ENCODE data around the gene RESP18.

Gene RESP18

DNA sequence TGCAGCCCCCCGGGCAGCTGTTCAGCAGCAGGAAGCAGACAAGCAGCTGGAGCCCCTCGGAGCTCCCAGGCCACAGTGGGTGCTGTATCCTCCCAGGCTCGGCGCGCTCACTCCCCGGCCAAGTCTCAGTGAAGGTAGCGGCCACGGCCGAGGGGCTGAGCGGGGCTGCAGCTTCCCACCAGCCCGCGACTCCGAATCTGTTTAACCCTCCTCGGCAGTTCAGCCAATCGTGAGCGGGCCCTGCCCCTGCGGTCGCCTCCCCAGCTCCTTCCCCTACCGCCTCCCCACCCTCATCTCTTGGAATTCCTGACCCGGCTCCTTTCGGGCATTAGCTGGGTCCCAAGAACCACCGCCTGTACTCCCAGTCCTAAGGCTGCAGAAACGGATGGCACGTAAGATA is at the start of gene RESP18:
Gene RESP18 (minus strand): TSS at position 203 of the 400 bp plus-strand sequence.
- DNase-seq (ENCODE audit: low read depth), result no peak

DNA sequence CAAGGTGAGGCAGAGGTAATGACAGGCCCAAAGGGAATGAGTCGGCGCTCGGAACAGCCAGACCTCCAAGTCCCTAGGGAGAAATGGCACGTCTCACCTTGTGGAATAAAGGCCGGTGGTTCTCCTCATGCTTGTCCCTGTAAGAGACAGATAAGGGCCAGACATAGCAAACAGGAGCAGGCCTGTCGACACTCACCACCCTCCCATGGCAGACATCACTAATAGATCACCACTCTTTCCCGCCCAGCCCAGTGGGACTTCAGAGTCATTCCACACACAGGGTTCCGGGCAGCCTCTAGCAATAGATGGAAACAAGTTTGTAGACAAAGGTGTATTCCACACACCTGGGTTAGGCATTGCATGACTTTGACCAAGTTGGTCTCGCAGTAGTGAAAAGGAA is 48.9 kb upstream of the RESP18 start:
- DNase-seq (ENCODE audit: low read depth), result no peak

GRCh38 chr2:219380926-219381325 is 48.4 kb upstream of the RESP18 start:
- no peak for DNase-seq (ENCODE audit: low read depth)

DNA sequence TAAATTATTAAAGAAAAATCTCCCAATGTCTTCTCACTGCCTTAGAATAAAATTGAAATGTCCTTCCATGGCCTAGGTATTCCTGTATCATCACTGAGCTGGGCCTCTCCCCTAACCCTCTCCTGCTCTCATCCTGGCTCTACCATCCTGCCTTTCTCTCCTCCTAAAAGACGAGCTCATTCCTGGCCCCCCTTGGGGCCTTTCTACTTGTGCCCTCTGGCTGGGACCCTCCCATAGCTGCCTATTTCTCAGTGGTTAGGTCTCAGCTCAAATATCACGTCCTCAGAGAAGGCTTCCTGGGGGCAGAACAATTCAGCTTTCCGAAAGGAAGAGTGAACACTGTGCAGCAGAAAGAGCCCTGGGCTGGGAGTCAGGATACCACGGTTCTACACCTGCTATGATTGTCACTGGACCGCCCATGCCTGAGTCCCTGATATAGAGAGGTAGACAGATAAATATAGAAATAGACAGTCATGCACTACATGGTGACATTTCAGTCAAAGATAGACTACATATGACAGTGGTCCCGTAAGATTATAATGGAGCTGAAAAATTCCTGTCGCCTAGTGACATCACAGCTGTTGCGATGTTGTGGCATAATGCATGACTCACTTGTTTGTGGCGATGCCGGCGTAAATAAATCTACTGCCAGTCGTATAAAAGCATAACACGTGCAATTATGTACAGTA is 45.8 kb upstream of the RESP18 start:
- DNase-seq (ENCODE audit: low read depth), result no peak

- no peak for DNase-seq (ENCODE audit: low read depth)
Measured at GRCh38 chr2:219369447-219369861, 36.9 kb upstream of the RESP18 start.

DNA sequence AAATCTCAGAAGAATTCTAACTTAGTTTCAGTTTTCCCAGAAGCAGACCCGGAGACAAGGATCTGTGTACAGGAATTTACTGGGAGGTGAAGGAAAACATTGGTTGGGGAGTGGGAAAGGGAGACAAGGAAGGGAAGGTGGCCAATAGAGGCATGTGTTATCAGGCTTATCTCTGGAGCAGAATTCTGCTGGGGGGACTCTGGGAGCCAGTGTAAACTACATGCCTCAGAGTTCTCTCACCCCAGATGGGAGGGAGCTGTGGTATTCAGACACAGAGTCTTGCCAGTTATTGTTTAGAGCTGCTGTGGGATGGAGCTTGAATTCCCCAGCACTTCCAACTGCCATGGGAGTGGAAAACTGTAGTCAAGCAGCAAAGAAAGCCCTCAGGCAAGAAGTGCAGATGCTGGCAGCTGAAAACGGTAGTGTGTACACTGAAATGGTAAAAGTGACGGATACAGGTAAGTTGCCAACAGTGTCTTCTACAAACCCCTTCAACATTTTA is 36.2 kb upstream of the RESP18 start:
- no peak for DNase-seq (ENCODE audit: low read depth)

DNA sequence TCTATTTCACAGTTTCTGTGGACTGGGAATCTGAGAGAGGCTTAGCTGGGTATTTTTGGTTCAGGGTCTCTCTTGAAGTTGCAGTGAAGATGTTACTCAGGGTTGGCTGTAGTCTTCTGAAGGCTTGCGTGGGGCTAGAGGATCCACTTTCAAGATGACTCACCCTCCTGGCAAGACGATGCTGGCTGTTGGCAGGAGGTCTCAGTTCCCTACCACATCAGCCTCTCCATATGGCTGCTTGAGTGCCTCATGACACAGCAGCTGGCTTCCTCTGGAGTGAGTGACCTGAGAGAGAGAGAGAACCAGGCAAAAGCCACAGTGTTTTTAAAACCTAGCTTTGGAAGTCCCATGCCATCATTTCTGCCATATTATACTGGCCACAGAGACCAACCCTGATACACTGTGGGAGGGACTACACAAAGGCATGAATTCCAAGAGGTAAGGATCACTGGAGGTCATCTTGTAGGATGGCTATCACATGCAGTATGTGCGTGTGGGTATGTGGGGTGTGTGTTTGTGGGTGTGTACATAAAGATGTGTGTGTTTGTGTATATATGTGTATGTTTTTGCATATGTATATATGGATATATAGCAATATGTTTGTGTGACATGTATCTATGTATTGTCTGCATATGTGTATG is 30.1 kb upstream of the RESP18 start:
- DNase-seq (ENCODE audit: low read depth), result no peak

- no peak for DNase-seq (ENCODE audit: low read depth)
Measured at GRCh38 chr2:219362072-219362471, 29.5 kb upstream of the RESP18 start.

GRCh38 chr2:219358170-219359075 is 25.9 kb upstream of the RESP18 start:
- no peak for DNase-seq (ENCODE audit: low read depth)

DNA sequence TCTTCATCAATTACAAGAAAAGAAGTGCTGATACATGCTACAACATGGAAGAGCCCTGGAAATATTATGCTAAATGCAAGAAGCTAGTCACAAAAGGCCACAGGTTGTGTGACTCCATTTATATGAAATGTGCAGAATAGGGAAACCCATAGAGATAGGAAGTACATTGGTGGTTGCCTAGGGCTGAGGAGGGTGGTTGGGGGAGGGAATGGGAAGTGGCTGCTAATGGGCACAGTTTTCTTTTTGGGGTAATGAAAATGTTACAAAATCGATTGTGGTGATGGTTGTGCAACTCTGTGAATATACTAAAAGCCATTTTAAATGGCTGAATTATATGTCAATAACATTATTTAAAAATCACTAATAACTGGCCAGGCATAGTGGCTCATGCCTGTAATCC is 24.3 kb upstream of the RESP18 start:
- no peak for DNase-seq (ENCODE audit: low read depth)

- no peak for DNase-seq (ENCODE audit: low read depth)
Measured at GRCh38 chr2:219354582-219354981, 22.0 kb upstream of the RESP18 start.

DNA sequence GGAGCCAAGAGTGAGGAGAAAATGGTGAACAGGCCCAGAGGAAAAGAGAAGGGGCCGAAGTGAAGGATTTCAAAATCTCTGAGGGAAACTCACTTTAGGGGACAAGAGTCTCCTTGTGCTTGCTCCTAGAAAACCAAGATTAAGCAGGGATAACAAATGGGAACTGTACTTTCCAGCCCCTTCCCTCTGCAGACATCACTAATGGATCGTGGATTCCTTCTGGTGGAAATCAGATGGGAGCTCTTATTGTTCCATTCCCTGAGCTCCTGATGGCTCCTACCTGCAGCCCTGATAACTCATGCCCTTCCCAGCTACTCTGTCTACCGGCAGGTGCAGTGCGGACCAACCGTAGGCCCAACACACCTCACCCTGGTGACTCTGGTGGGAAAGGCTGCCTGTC is 20.6 kb upstream of the RESP18 start:
- DNase-seq (ENCODE audit: low read depth), result no peak

- peak; percentile 60 for DNase-seq (ENCODE audit: low read depth)
Measured at GRCh38 chr2:219352448-219353023, 20.0 kb upstream of the RESP18 start.

- no peak for DNase-seq (ENCODE audit: low read depth)
Measured at GRCh38 chr2:219350710-219351221, 18.2 kb upstream of the RESP18 start.

DNA sequence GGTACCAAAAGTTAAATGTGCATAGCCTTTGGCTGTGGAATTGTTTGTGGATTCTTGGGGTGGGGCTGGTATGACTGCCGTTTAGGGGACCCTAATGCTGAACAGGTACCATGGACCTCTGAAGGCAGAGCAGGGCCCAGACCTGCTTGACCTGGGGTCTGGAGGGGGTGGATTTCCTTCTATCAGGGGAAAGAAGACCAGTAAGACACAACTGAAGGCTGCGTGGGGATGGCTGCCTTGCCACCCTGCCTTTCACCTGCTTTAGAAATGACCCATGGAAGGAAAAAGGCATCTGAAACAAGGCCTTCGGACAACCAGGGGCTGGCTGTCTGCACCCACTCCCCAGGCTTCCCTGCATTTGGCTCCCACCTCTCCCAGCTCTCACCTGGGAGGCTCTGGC is 17.7 kb upstream of the RESP18 start:
- DNase-seq (ENCODE audit: low read depth), result no peak

DNA sequence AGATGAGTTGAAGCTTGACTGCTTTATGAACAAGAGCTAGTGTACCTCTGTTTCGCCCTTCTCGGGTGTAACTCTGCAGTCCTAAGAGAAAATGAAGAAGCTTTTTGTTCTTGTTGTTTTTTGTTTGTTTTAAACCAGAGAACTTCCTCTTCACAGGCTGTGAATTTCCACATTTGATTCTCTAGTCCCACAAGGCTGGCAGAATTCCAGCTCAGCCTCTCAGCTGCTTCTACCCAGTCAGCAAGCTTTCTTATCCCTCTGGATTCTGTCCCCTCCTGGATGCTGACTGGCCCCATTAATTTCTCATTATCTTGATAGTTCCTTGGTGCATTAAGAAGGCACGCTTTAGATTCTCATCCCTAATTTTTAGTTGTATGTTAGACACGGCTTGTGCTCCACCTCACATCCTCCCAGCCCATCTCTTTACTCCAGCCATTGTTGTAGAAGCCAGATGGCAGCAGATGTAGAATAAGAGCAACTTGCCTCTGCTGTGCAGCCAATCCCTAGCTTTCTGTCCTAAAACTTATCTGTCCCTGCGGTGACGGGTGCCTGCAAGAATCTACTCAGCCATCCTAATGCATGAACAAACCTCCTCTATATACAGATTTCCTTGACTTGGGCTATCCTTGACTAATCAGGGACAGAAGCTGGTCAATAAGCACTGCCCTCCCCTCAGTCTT is 12.3 kb upstream of the RESP18 start:
- no peak for DNase-seq (ENCODE audit: low read depth)

GRCh38 chr2:219335373-219335786 is 2.8 kb upstream of the RESP18 start:
- no peak for DNase-seq (ENCODE audit: low read depth)

GRCh38 chr2:219334076-219334475 is 1.5 kb upstream of the RESP18 start:
- no peak for DNase-seq (ENCODE audit: low read depth)

GRCh38 chr2:219331560-219332213 is 857 bp downstream of the RESP18 start:
- DNase-seq (ENCODE audit: low read depth), result no peak

GRCh38 chr2:219327719-219328118 is 4.8 kb downstream of the RESP18 start:
- DNase-seq (ENCODE audit: low read depth), result no peak
